PC-3 (cell line): ENCODE measurements around the gene PSMB1. TPM values are rescaled to one million over a fixed set of nuclear protein-coding genes. Genes with fewer than 3 reads are reported as not detected.
"Not testable (repeated sequence)": the region's sequence is repeated elsewhere in the genome, so short reads cannot be mapped to it uniquely, and the experiment has no call there.

Experiments
- ATAC-seq: fragments of 200-7000 bp; cut with Tn5 transposase; 2 replicates; pipeline ENCODE4 v1.9.1; 2020; ENCODE audit warnings: mild to moderate bottlenecking, moderate library complexity
- BruUV-seq: library from RNA; stranded (reverse); fragments of 400-500 nt; replicated peaks from 2 replicates; lab custom pipeline; 2021; lab: Mats Ljungman, UMichigan
- CTCF ChIA-PET: fragments of 300-600 bp; sonication (Branson Sonifier 250); formaldehyde crosslinking; loops from one replicate; lab custom pipeline; 2022; ENCODE audit warnings: antibody characterized with exemption; lab: Charles Lee
- POLR2A ChIA-PET: fragments of 300-600 bp; sonication (Branson Sonifier 250); formaldehyde crosslinking; loops from one replicate; lab custom pipeline; 2022; ENCODE audit warnings: antibody characterized with exemption; ENCODE audit not compliant: unreplicated experiment; lab: Charles Lee
- DNase-seq: peaks from one replicate; pipeline ENCODE4 v3.0.0-alpha.2; 2015
- H2AFZ ChIP-seq: fragments of 300-600 bp; sonication (generic); 2 replicates; pipeline ENCODE4 v1.6.0; 2016; ENCODE audit warnings: antibody characterized with exemption, low read length
- H3F3A ChIP-seq: fragments of 300-600 bp; sonication (generic); one replicate; pipeline ENCODE4 v1.6.0; 2017; ENCODE audit warnings: antibody characterized with exemption, low read length, control low read depth, mild to moderate bottlenecking; ENCODE audit not compliant: unreplicated experiment
- H3K27ac ChIP-seq: fragments of 300-600 bp; sonication (generic); 2 replicates; pipeline ENCODE4 v1.5.1; 2016; ENCODE audit warnings: mild to moderate bottlenecking, low read length
- H3K27me3 ChIP-seq: fragments of 300-600 bp; sonication (generic); 2 replicates; pipeline ENCODE4 v1.6.1; 2016; ENCODE audit warnings: low read length, mixed read lengths
- H3K36me3 ChIP-seq: fragments of 300-600 bp; sonication (generic); 2 replicates; pipeline ENCODE4 v1.6.1; 2016; ENCODE audit warnings: low read depth, mixed run types, low read length, mixed read lengths
- H3K4me1 ChIP-seq: fragments of 300-600 bp; sonication (generic); 2 replicates; pipeline ENCODE4 v1.5.1; 2016; ENCODE audit warnings: low read length; ENCODE audit not compliant: insufficient read depth
- H3K4me2 ChIP-seq: fragments of 300-600 bp; sonication (generic); 2 replicates; pipeline ENCODE4 v1.6.0; 2016; ENCODE audit warnings: low read length
- H3K4me3 ChIP-seq: fragments of 300-600 bp; sonication (generic); 2 replicates; pipeline ENCODE4 v1.5.1; 2016; ENCODE audit warnings: mild to moderate bottlenecking, low read length, mixed read lengths
- H3K79me2 ChIP-seq: fragments of 300-600 bp; sonication (generic); 2 replicates; pipeline ENCODE4 v1.6.1; 2017; ENCODE audit warnings: low read length, mixed read lengths
- H3K9ac ChIP-seq: fragments of 300-600 bp; sonication (generic); 2 replicates; pipeline ENCODE4 v1.6.0; 2016; ENCODE audit warnings: mild to moderate bottlenecking, low read length
- H3K9me2 ChIP-seq: fragments of 300-600 bp; sonication (generic); replicated peaks from 2 replicates; pipeline ENCODE4 v1.6.1; 2016; ENCODE audit warnings: mixed run types, low read length, mixed read lengths
- H3K9me3 ChIP-seq: fragments of 300-600 bp; sonication (generic); 2 replicates; pipeline ENCODE4 v1.6.1; 2016; ENCODE audit warnings: low read length, mixed read lengths
- H4K20me1 ChIP-seq: fragments of 300-600 bp; sonication (generic); 2 replicates; pipeline ENCODE4 v1.6.1; 2016; ENCODE audit warnings: low read length, mixed read lengths
- CTCF ChIP-seq: fragments of 300-600 bp; sonication (generic); conservative IDR thresholded peaks from 2 replicates; pipeline ENCODE4 v1.5.1; 2017; ENCODE audit warnings: antibody characterized with exemption, low read depth, mild to moderate bottlenecking, low read length
- EZH2 ChIP-seq: fragments of 300-600 bp; sonication (generic); IDR thresholded peaks from one replicate; pipeline ENCODE4 v1.6.1; 2017; ENCODE audit warnings: antibody characterized with exemption, mild to moderate bottlenecking, low read length; ENCODE audit not compliant: unreplicated experiment
- EZH2phosphoT487 ChIP-seq: fragments of 300-600 bp; sonication (generic); IDR thresholded peaks from 2 replicates; pipeline ENCODE4 v1.6.1; 2018; ENCODE audit warnings: mild to moderate bottlenecking, antibody characterized with exemption, low read length, borderline replicate concordance
- intact Hi-C: fragments of 100-400 bp; cut with micrococcal nuclease; formaldehyde crosslinking; loops from 2 replicates; pipeline ENCODE4 v1.9.0; 2023
- total RNA-seq: library from RNA; depleted of rRNA; stranded (reverse); fragments of >200 nt; gene quantifications from 2 replicates; pipeline ENCODE4 v1.2.3, GENCODE V29; 2014

Gene PSMB1
- total RNA-seq, 1 experiment from 2014 or later = 449 TPM

- no peak for DNase-seq
- TF ChIP-seq EZH2phosphoT487 (no peak), EZH2 (no peak), CTCF (no peak)
- H2AFZ ChIP-seq = no peak overlapping the region
- no peaks in the 10 kb centered on the region for H3K9me3 ChIP-seq
- TSS peak; percentile 4 for BruUV-seq
- H3K36me3 ChIP-seq = peaks cover 45% of the 10 kb centered on the region
- no peaks in the 10 kb centered on the region for H3K4me1 ChIP-seq
- H3K9ac ChIP-seq = no peak overlapping the region
- H3K27ac ChIP-seq = no peak overlapping the region
- H3K27me3 ChIP-seq = no peaks in the 10 kb centered on the region
- POLR2A ChIA-PET = no interaction called here
- no peaks in the 10 kb centered on the region for H3K9me2 ChIP-seq
- H3K4me2 ChIP-seq = no peak overlapping the region
- H3F3A ChIP-seq = no peaks in the 10 kb centered on the region
- no peak overlapping the region for H3K4me3 ChIP-seq
- CTCF ChIA-PET = no interaction called here
- ATAC-seq = no peak
- intact Hi-C loops = no loop called here
- peaks cover 10% of the 10 kb centered on the region for H4K20me1 ChIP-seq
- peaks cover 9% of the 10 kb centered on the region for H3K79me2 ChIP-seq
These were observed 19.3 kb downstream of the PSMB1 start for GRCh38 chr6:170533792-170534191.

GRCh38 chr6:170532867-170533488, 20.1 kb downstream of the PSMB1 start:
- no TSS peak for BruUV-seq
- no peak overlapping the region for H2AFZ ChIP-seq
- peaks cover 41% of the 10 kb centered on the region for H3K36me3 ChIP-seq
- intact Hi-C loops = no loop called here
- H3K9me3 ChIP-seq = no peaks in the 10 kb centered on the region
- ChIA-PET CTCF (no interaction called here), POLR2A (no interaction called here)
- H3F3A ChIP-seq = no peaks in the 10 kb centered on the region
- H3K9me2 ChIP-seq = no peaks in the 10 kb centered on the region
- H3K27ac ChIP-seq = no peak overlapping the region
- H3K27me3 ChIP-seq = no peaks in the 10 kb centered on the region
- no peak overlapping the region for H3K4me3 ChIP-seq
- no peaks in the 10 kb centered on the region for H3K4me1 ChIP-seq
- peak; percentile 12 for DNase-seq
- no peak overlapping the region for H3K4me2 ChIP-seq
- TF ChIP-seq CTCF (no peak), EZH2phosphoT487 (no peak)
- H4K20me1 ChIP-seq = peaks cover 7% of the 10 kb centered on the region
- H3K79me2 ChIP-seq = peaks cover 4% of the 10 kb centered on the region
- H3K9ac ChIP-seq = no peak overlapping the region
- ATAC-seq = peak; percentile 45; the same call in 1 of the 2 replicates

GRCh38 chr6:170529839-170530469, 23.2 kb downstream of the PSMB1 start:
- no peak overlapping the region for H3K9ac ChIP-seq
- no peaks in the 10 kb centered on the region for H3K4me1 ChIP-seq
- CTCF ChIA-PET = interaction anchor here (1.6 to 2.1 kb wide), 2 partner anchors 698 to 740 kb away, joined by 5 to 7 read pairs; no protein-coding TSS in a partner anchor
- H3F3A ChIP-seq = no peaks in the 10 kb centered on the region
- intact Hi-C loops = loop anchor here (1.0 to 5.0 kb wide), 3 partner anchors 740 to 1638 kb away; no protein-coding TSS in a partner anchor
- peaks cover 12% of the 10 kb centered on the region for H3K36me3 ChIP-seq
- ATAC-seq (peak; percentile 87), DNase-seq (peak; percentile 70)
- no peaks in the 10 kb centered on the region for H3K9me2 ChIP-seq
- no peak overlapping the region for H2AFZ ChIP-seq
- no peaks in the 10 kb centered on the region for H3K27me3 ChIP-seq
- H3K4me2 ChIP-seq = no peak overlapping the region
- no peaks in the 10 kb centered on the region for H4K20me1 ChIP-seq
- no peak overlapping the region for H3K27ac ChIP-seq
- no peak overlapping the region for H3K4me3 ChIP-seq
- POLR2A ChIA-PET = no interaction called here
- H3K79me2 ChIP-seq = no peaks in the 10 kb centered on the region
- BruUV-seq = no TSS peak
- no peaks in the 10 kb centered on the region for H3K9me3 ChIP-seq
- TF ChIP-seq EZH2 (no peak), EZH2phosphoT487 (no peak), CTCF (peak; percentile 83)

DNA sequence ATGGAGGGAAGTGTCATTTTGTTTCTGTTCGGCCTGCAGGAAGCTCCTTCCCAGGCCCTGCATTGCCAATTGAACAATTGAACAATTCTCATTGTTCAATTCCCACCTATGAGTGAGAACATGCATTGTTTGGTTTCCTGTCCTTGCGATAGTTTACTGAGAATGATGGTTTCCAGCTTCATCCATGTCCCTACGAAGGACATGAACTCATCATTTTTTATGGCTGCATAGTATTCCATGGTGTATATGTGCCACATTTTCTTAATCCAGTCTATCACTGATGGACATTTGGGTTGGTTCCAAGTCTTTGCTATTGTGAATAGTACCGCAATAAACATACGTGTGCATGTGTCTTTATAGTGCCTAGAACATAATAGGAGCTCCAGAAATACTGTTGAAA, 25.1 kb downstream of the PSMB1 start:
- CTCF ChIA-PET, H3K27me3 ChIP-seq, H2AFZ ChIP-seq, POLR2A ChIA-PET, H3F3A ChIP-seq, DNase-seq, H3K9ac ChIP-seq, H3K36me3 ChIP-seq, H3K9me2 ChIP-seq, H3K9me3 ChIP-seq, H3K4me3 ChIP-seq, H4K20me1 ChIP-seq, H3K4me1 ChIP-seq, BruUV-seq, H3K4me2 ChIP-seq, H3K27ac ChIP-seq, ATAC-seq, H3K79me2 ChIP-seq: not testable (repeated sequence)
- intact Hi-C loops = loop anchor here (5.0 kb wide), 1 partner anchor 1636 kb away; no protein-coding TSS in a partner anchor
